GM12878 (cell line): ENCODE data around the gene MYBBP1A. TPM values are rescaled to one million over a fixed set of nuclear protein-coding genes. Genes with fewer than 3 reads are reported as not detected.

Experiments used
- BACH1 ChIP-seq: fragments of 450-650 bp; IDR thresholded peaks from 2 replicates; pipeline ENCODE4 v1.6.1; 2017; ENCODE audit warnings: mild to moderate bottlenecking, borderline replicate concordance
- CTCF ChIP-seq, 3 experiments: IDR thresholded peaks in 2 of 3; conservative IDR thresholded peaks in 1 of 3; 2 replicates each; pipeline ENCODE4 v1.5.1; 2011; ENCODE audit warnings: low read depth in 3 of 3, low read length in 3 of 3, mild to moderate bottlenecking in 3 of 3, control low read depth in 2 of 3, moderate library complexity in 2 of 3, inconsistent platforms in 1 of 3, mixed read lengths in 1 of 3; ENCODE audit not compliant: control insufficient read depth in 2 of 3, insufficient read depth in 1 of 3; ENCODE audit errors: extremely low read depth in 1 of 3
- HDGF ChIP-seq: fragments of 450-650 bp; IDR thresholded peaks from 2 replicates; pipeline ENCODE4 v1.6.1; 2016; ENCODE audit warnings: antibody characterized with exemption
- LARP7 ChIP-seq: fragments of 450-650 bp; IDR thresholded peaks from 2 replicates; pipeline ENCODE4 v1.6.1; 2017; ENCODE audit warnings: mild to moderate bottlenecking
- NBN ChIP-seq: fragments of 450-650 bp; IDR thresholded peaks from 2 replicates; pipeline ENCODE4 v1.6.1; 2016
- PAX5 ChIP-seq: IDR thresholded peaks from 2 replicates; pipeline ENCODE4 v1.6.1; 2011; ENCODE audit warnings: low read depth, low read length, borderline replicate concordance
- PML ChIP-seq: IDR thresholded peaks from 2 replicates; pipeline ENCODE4 v1.6.1; 2012; ENCODE audit warnings: low read length, inconsistent platforms
- RELA ChIP-seq: fragments of 450-650 bp; IDR thresholded peaks from 2 replicates; pipeline ENCODE4 v1.8.0; 2014; ENCODE audit warnings: borderline replicate concordance; ENCODE audit not compliant: partially characterized antibody
- SKIL ChIP-seq: fragments of 450-650 bp; IDR thresholded peaks from 2 replicates; pipeline ENCODE4 v1.6.1; 2017; ENCODE audit warnings: mild to moderate bottlenecking, low read depth, inconsistent platforms; ENCODE audit not compliant: poor library complexity, severe bottlenecking
- SMAD1 ChIP-seq: fragments of 450-650 bp; IDR thresholded peaks from 2 replicates; pipeline ENCODE4 v1.6.1; 2018; ENCODE audit warnings: mild to moderate bottlenecking, low read depth; ENCODE audit not compliant: partially characterized antibody
- ZBTB11 ChIP-seq: fragments of 450-650 bp; formaldehyde crosslinking; IDR thresholded peaks from 2 replicates; pipeline ENCODE4 v1.5.0; 2022; ENCODE audit warnings: mild to moderate bottlenecking, missing genetic modification characterization
- ZBTB33 ChIP-seq: fragments of 450-650 bp; IDR thresholded peaks from 2 replicates; pipeline ENCODE4 v1.6.1; 2017; ENCODE audit warnings: mild to moderate bottlenecking
- ZNF274 ChIP-seq: IDR thresholded peaks from one replicate; pipeline ENCODE4 v1.8.0; 2011; ENCODE audit not compliant: insufficient read length, insufficient read depth
- polyA plus RNA-seq, 11 experiments: library from polyadenylated mRNA; depleted of rRNA in 4 of 11; unstranded in 6 of 11; stranded (reverse) in 5 of 11; fragments of >200 nt; fragmentation: Nextera tagmentation in 4 of 11; fragmentation: Illumina TruSeq in 1 of 11; extraction: Ambion mirVana in 4 of 11; extraction: Trizol in 1 of 11; gene quantifications; 1 replicate in 1 of 11; 2 replicates in 10 of 11; pipeline versions ENCODE4 v1.2.1 to v1.2.3, GENCODE V29; 2011 to 2016; ENCODE audit warnings: inconsistent platforms in 2 of 11, missing spikeins in 2 of 11, low read depth in 1 of 11
- total RNA-seq, 4 experiments: library from RNA; depleted of rRNA in 3 of 4; stranded (reverse); fragments of >200 nt in 3 of 4; fragmentation: Illumina TruSeq in 1 of 4; extraction: Trizol in 1 of 4; gene quantifications; 2 replicates each; pipeline versions ENCODE4 v1.2.1 to v1.2.3, GENCODE V29; 2013 to 2021

MYBBP1A gene
- total and polyA plus RNA-seq, 10 of the 15 experiments (the other 5 are each of a cell fraction or from before 2014, with no cell fraction given), result 2.5 to 121 (median 71.6) TPM

GRCh38 chr17:4508207-4508606 lies 47.0 kb downstream of the MYBBP1A start (continued):
- TF ChIP-seq CTCF (IDR thresholded peaks at IDR 0.05 in 2 of 3, conservative IDR thresholded peaks at IDR 0.05 in 1 of 3; ENCODE audit: control insufficient read depth in 2 of 3, extremely low read depth in 1 of 3, insufficient read depth in 1 of 3, low read depth in 3 of 3, low read length in 3 of 3) (no peak), NBN (no peak), SMAD1 (no peak), ZBTB11 (CRISPR knock-in tag) (no peak), LARP7 (no peak), PAX5 (no peak), RELA (no peak), ZNF274 (no peak), HDGF (no peak), BACH1 (no peak), ZBTB33 (no peak), PML (no peak), SKIL (no peak)
